HG02973 (cell line): ENCODE results near the gene SLC7A1.

Experiments
- ATAC-seq: cut with Tn5 transposase; IDR thresholded peaks from one replicate; pipeline ENCODE4 v1.9.1; 2021; ENCODE audit warnings: moderate library complexity; ENCODE audit not compliant: unreplicated experiment

SLC7A1 gene

DNA sequence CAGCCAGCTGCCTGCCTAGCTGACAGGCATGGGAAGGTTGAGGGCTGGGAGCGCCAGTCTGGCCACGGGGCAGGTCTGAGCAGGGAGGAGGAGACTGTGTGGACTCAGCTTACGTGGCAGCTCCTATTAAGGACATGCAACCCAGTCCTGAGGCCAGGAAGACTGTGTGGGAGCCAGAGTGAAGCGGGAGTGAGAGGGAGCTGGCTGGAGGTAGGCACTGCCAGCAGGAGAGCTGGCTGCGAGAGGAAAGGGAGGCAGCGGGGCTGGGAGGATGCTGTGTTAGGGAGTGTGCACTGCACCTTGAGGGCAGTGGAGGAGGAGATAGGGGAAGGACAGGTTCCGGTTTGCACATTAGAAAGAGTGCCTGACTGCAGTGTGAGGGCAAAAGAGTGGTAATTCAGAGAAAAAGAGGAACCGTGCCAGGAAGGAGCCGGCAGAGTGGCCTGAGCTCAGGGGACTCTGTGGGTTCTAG is 99.2 kb downstream of the SLC7A1 start:
- ATAC-seq = no peak

DNA sequence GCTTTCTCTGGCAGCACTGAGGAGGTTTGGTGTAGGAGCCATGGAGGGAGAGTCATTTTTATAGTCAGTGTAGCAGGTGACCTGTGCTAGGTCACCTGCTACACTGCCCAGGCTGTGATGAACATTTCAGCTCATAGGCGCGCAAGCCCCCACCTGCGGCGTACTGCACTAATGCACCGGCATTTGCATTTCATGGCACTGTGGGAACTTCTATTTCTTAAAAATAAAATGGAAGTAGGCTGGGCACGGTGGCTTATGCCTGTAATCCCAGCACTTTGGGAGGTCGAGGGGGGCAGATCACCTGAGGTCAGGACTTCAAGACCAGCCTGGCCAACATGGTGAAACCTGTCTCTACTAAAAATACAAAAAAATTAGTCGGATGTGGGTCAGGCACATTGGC is 101.0 kb downstream of the SLC7A1 start:
- no peak for ATAC-seq

GRCh38 chr13:29493796-29494195 is 101.7 kb downstream of the SLC7A1 start:
- no peak for ATAC-seq

DNA sequence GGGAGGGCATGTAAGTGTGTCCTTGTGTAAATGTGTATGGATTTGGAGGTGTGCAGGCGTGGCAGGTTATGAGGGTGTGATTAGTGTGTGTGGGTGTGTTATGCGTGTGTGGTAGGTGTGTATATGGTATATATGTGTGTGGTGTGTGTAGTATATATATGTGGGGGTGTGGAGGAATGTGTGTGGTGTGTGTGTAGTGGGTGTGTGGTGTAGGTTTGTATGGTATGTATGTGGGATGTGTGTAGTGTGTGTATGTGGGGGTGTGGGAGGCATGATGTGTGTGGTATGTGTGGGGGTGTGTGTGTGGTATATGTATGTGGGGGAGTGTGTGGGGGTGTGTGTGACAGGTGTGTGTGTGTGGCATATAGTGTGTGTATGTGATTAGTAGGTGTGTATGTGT is 104.2 kb downstream of the SLC7A1 start:
- ATAC-seq = no peak

DNA sequence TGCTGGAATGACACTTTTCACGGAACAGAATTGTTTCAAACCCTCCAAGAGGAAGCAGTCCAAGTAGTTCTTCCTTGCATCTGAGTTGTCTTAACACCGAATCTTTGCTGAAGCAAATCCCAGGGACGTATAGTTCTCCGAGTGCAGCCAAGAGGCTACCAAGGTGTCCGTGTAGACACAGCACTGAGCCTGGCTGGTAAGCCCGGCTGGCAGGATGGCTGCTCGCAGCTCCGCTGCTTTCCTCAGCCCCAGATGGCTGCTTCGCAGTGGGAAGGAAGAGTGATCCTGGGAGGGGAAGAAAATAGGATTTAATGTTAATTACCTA is 105.0 kb downstream of the SLC7A1 start:
- ATAC-seq = no peak

- no peak for ATAC-seq
Observed at GRCh38 chr13:29489650-29490560, 105.6 kb downstream of the SLC7A1 start.

GRCh38 chr13:29487466-29488454 is 107.7 kb downstream of the SLC7A1 start:
- ATAC-seq = no peak

DNA sequence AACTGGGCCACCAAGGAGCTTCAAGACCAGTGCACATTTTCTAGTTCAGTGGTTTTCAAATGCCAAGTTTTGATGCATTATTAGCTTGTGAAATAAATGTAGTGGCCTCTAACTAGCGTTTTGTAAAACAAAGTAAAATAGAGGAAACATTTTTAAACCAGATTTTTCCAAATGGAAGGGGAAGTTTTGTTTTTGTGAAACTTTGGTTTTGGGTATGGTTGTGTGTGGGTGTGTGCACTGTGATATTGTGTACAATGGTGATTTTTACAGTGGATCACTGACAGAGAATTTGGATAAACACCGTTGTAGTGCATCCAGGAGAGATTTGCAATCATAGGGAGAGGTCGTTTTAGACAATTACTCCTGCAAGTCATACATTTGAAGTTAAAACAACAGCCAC is 108.9 kb downstream of the SLC7A1 start:
- no peak for ATAC-seq

DNA sequence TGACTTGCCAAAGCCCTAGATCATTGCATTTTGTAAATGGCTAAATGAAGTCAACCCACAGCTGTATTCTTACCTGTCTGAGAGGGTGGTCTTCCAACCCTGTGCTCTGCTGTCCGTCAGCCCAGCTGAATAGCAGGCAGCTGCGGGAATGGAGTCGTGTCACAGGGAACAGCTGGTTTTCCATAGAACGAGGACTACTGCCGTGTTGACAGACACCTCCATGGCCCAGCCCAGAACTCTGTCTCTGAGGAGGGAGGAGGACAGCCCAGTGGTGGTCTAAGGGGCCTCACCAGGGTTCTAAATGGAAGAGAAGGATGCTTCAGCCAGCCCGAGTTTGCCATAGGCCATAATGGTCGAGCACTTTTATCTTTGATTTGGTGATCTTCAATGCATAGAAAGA is 110.7 kb downstream of the SLC7A1 start:
- ATAC-seq = no peak

GRCh38 chr13:29484236-29484635 is 111.3 kb downstream of the SLC7A1 start:
- ATAC-seq = no peak

- ATAC-seq = no peak
Observed at GRCh38 chr13:29483623-29484022, 111.9 kb downstream of the SLC7A1 start.

DNA sequence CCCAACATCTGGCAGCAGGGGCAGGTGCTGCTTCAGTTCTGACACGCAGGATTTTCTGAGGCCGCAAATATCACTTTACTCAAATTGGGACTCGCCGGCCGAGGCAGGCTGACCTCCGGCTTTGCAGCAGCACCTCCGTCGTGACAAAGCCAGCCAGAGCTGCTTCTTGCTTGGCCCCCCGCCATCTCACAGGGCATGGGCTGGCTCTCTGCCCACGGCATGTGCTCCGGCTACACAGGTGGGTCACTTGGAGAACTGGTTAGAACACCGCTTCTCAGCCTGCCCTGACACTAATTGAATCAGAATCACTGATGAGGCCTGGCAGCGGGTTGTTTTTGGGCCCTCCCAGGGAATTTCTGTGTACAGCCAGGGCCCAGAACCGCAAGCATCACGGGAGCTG is 112.3 kb downstream of the SLC7A1 start:
- ATAC-seq = no peak

DNA sequence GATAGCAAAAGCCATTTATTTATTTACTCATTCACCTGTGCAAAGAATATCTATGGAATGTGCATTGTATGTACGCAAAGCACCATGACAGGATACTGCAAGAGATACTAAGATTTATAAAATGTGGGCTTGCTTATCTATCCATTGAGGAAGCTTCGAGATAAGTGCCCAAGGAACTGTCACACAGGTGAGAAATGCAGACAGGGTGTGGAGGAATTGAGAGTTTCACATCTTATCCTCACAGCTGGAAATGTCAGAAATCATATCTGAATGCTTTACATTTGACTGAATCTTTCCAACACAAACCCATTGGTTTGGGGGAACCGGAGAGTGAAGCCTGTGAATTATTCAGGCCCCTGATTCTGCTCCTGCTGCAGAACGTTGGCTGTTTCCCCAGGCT is 113.0 kb downstream of the SLC7A1 start:
- ATAC-seq = no peak

DNA sequence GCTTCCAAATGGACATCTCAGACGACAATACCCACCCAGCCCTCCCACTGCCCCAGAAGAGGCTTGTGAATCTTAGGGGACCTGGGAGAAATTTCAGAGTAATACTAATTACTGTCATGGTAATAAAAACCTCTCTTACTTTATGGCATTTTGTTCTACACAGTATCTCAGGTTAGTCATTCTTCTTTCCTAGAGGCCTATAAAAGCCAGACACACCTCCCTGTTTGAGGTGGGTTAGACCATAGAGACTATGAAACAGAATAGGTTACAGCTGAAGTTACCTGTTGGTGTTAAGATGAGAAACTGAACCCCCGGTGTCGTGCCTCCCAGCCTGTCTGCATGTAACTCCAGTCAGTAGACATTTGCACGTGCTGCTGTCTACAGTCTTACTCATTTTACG is 113.9 kb downstream of the SLC7A1 start:
- ATAC-seq = no peak

DNA sequence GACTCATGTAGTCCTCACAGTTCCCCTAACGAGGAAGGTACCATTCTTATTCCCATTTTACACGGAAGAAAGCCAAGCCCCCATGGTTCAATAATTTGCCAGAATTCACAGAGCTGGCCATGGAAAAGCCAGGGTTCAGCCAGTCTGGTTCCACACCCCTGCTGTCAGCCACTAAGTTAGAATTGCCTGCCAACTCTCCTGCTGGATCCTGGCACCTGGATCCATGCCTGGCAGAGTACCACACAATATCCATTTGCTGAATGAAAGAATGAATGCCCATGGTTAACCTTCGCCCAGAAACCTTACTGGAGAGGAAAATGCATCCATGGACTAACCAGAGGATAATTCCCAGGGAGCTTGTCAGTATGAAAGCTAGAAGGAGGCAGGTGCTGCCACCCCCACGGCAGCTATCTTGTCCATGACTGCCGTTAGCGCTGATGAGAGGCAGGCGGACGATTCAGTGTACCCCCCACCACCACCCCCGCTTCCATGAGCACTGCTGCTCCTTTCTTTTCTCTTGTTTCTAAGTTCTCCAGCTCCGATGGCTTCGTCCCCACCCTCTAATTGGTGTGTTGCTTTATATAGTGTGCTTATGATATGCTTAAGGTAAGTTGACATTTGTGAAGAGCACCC is 114.5 kb downstream of the SLC7A1 start:
- no peak for ATAC-seq

DNA sequence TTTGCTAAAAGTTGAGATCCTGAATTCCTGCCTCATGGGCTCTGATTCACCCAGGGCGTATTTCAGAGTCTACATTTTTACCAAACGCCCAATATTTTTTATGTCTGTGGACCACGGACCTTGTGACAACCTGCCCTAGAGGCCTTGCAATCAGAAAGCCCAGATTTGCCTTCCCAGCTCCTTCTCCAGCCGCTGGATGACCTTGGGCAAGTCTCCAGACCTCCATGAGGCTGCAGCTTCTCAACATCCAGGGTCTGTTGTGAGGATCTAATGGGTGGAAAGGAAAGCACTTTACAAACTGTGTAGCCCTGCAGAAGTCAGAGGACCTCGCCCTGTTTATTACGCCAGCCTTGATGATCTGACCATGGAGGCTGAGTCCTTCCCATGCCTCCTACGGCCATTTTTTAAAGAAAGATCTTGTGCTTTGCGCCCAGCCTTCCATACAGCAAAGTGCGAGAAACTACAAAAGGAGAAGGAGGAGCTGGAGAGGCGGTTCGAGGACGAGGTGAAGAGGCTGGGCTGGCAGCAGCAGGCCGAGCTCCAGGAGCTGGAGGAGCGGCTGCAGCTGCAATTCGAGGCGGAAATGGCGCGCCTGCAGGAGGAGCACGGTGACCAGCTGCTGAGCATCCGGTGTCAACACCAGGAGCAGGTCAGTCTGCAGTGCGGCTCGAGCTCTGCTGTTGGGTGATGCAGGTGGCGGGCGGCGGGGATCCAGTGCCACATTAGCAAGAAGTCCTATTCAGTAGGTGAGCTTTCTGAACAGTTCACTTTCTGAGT is 115.6 kb downstream of the SLC7A1 start:
- ATAC-seq = no peak

GRCh38 chr13:29476046-29476445 is 119.4 kb downstream of the SLC7A1 start:
- ATAC-seq = no peak

DNA sequence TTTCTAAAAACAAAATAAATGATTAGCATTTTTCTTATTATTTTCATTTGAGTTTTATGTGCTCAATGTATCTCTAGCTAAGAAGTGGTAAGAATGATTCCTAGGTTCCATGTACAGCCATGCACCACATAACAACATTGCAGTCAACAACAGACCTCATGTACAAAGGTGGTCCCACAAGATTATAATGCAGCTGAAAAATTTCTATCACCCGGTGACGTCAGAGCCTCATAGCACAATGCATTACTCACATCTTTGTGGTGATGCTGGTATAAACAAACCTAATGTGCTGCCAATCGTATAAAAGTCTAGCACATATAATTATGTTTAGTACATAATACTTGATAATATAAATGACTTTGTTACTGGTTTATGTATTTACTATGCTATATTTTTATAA is 120.5 kb downstream of the SLC7A1 start:
- ATAC-seq = no peak

DNA sequence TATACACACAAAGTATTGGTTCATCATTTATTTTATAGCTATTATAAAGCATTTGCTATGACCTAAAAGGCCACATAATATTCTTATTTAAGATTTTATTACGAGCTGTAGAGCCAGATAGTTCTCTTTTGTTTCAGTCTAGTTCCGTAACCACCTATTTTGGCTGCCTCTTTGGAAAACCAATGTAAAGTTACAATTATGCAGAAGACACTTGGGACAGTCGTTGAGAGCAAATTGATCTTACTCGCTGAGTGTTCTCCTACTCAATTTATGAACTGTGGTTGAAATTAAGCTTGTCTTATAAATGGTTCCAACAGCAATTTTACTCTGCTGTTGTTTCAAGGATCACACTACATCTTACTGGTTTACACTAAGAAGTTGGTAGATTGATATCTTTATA is 122.3 kb downstream of the SLC7A1 start:
- no peak for ATAC-seq

GRCh38 chr13:29472332-29472961 is 123.0 kb downstream of the SLC7A1 start:
- ATAC-seq = no peak
